Heart left ventricle (tissue), 16 donors: Measurements from ENCODE around the gene ADORA2B. TPM values are rescaled to one million over a fixed set of nuclear protein-coding genes. Genes with fewer than 3 reads are reported as not detected.

Experiments used
- ATAC-seq, 4 donors: fragments of 200-7000 bp; cut with Tn5 transposase; one replicate each; pipeline ENCODE4 v1.9.1; 2020 to 2022; ENCODE audit warnings: moderate library complexity in 4 of 4, mild to moderate bottlenecking in 3 of 4, moderate number of reproducible peaks in 1 of 4
- DNase-seq, 5 donors: peaks; one replicate each; pipeline ENCODE4 v3.0.0-alpha.2; 2020
- H3K27ac ChIP-seq, 12 donors: fragments of 200-600 bp; sonication (generic) in 4 of 12; one replicate each; pipeline versions ENCODE4 v1.5.0 to v1.8.0; 2016 to 2022; ENCODE audit warnings: mild to moderate bottlenecking in 2 of 12
- H3K27me3 ChIP-seq, 9 donors: fragments of 200-600 bp; sonication (generic) in 2 of 9; one replicate each; pipeline versions ENCODE4 v1.5.1 to v1.8.0; 2016 to 2022; ENCODE audit warnings: mild to moderate bottlenecking in 3 of 9
- H3K36me3 ChIP-seq, 9 donors: fragments of 200-600 bp; sonication (generic) in 2 of 9; one replicate each; pipeline versions ENCODE4 v1.5.0 to v1.8.0; 2018 to 2022; ENCODE audit warnings: mild to moderate bottlenecking in 2 of 9
- H3K4me1 ChIP-seq, 12 donors: fragments of 200-600 bp; sonication (generic) in 4 of 12; one replicate each; pipeline versions ENCODE4 v1.5.0 to v1.8.0; 2016 to 2022; ENCODE audit warnings: mild to moderate bottlenecking in 3 of 12
- H3K4me3 ChIP-seq, 12 donors: fragments of 200-600 bp; sonication (generic) in 4 of 12; one replicate each; pipeline versions ENCODE4 v1.5.0 to v1.8.0; 2017 to 2022; ENCODE audit warnings: mild to moderate bottlenecking in 9 of 12, moderate library complexity in 4 of 12
- H3K9me3 ChIP-seq, 12 donors: fragments of 200-600 bp; sonication (generic) in 4 of 12; one replicate each; pipeline versions ENCODE4 v1.5.0 to v1.8.0; 2016 to 2022; ENCODE audit warnings: mild to moderate bottlenecking in 1 of 12
- POLR2A ChIP-seq, 2 donors: fragments of 450-650 bp; IDR thresholded peaks; one replicate each; pipeline ENCODE4 v1.6.1; 2017; ENCODE audit warnings: antibody characterized with exemption in 2 of 2, mild to moderate bottlenecking in 2 of 2, moderate library complexity in 2 of 2
- WGBS, 4 donors: extraction: QIAGEN DNeasy Blood & Tissue Kit in 2 of 4; methylation state at CpG; one replicate each; pipeline versions ENCODE4 v1.1.5 to v1.1.7; 2013 to 2018; 5-methylcytosine and 5-hydroxymethylcytosine counted together
- intact Hi-C, 10 donors: fragments of 100-400 bp; cut with DNase I; formaldehyde crosslinking; loops; one replicate each; pipeline versions ENCODE4 v1.11.1 to v1.14.2; 2022
- polyA plus RNA-seq, 2 donors: library from polyadenylated mRNA; stranded (reverse); fragments of 200-250 nt; gene quantifications; one replicate each; pipeline ENCODE4 v1.2.3, GENCODE V29; 2013
- total RNA-seq, 9 donors: library from RNA; depleted of rRNA in 2 of 9; stranded (reverse); fragments of >200 nt in 2 of 9; fragmentation: NEBNext Ultra II Directional in 3 of 9; extraction: Animal tissue kit (Norgen Biotek cat#: 25700) in 3 of 9; gene quantifications; one replicate each; pipeline versions ENCODE4 v1.1.0 to v1.2.4, GENCODE V29; 2016 to 2023
- TF ChIP-seq, protein P1 (sequence below), 12 donors: fragments of 200-600 bp; sonication (generic) in 4 of 12; IDR thresholded peaks; one replicate each; pipeline versions ENCODE4 v1.5.0 to v1.8.0; 2018 to 2022; ENCODE audit warnings: antibody characterized with exemption in 12 of 12, mild to moderate bottlenecking in 5 of 12
- donor health status: ischemic (EF 13 %, LVEDD 7.1; RV severe dilation, severe dysfunction).
- donor health status: healthy with polysubstance abuse.
- donor health status: DM: no; HTN: yes; CAD: no.
- donor health status: DM: no; HTN: no; CAD: no.
- donor health status: ischemic (EF 25% LVEDD 6.9; RV normal size, moderate dysfunction).
- donor health status: ischemic (EF 25% LVEDD 5.7; RV mildly dilated, moderate dysfunction).
- donor health status: healthy.
- donor health status: DM: yes; HTN: yes; CAD: no.
- donor health status: ischemic (EF 35%, LVEDD 5.7; RV mildly dilated, moderate dysfunction).
- donor health status: nonischemic (EF 11% LVEDD 7.7; RV severe dilation, severe dysfunction).
- donor health status: DM: yes; HTN: yes; CAD: no.
- donor health status: PGD.
- donor health status: ischemic (EF 29% LVEDD 5.4; RV normal size, mild dysfunction).
- donor health status: nonischemic (EF 23%, LVEDD 6.1; RV moderate dilation, normal function).

Gene ADORA2B
- total and polyA plus RNA-seq, 11 donors = 0.61 to 3.1 (median 0.87) TPM

GRCh38 chr17:15918261-15918660, 26.7 kb upstream of the ADORA2B start:
- no peak overlapping the region for H3K4me3 ChIP-seq
- ATAC-seq = no peak
- peaks cover 0 to 12% (median 9%) of the 10 kb centered on the region in 9 donors for H3K27me3 ChIP-seq
- peaks cover 0 to 6% (median 0%) of the 10 kb centered on the region in 12 donors for H3K9me3 ChIP-seq
- TF ChIP-seq POLR2A (IDR thresholded peaks at IDR 0.05) = no peak
- TF ChIP-seq, protein P1, sequence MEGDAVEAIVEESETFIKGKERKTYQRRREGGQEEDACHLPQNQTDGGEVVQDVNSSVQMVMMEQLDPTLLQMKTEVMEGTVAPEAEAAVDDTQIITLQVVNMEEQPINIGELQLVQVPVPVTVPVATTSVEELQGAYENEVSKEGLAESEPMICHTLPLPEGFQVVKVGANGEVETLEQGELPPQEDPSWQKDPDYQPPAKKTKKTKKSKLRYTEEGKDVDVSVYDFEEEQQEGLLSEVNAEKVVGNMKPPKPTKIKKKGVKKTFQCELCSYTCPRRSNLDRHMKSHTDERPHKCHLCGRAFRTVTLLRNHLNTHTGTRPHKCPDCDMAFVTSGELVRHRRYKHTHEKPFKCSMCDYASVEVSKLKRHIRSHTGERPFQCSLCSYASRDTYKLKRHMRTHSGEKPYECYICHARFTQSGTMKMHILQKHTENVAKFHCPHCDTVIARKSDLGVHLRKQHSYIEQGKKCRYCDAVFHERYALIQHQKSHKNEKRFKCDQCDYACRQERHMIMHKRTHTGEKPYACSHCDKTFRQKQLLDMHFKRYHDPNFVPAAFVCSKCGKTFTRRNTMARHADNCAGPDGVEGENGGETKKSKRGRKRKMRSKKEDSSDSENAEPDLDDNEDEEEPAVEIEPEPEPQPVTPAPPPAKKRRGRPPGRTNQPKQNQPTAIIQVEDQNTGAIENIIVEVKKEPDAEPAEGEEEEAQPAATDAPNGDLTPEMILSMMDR (IDR thresholded peaks at IDR 0.05) = no peak
- H3K27ac ChIP-seq = no peak overlapping the region
- H3K4me1 ChIP-seq = peaks cover 0 to 23% (median 12%) of the 10 kb centered on the region in 12 donors
- intact Hi-C loops = no loop called here
- no peaks in the 10 kb centered on the region for H3K36me3 ChIP-seq
- DNase-seq = no peak
- WGBS, 4 donors = 90 to 94% (median 93%) methylated on average over 11 of the region's 11 CpGs

GRCh38 chr17:15918661-15919259, 26.2 kb upstream of the ADORA2B start:
- WGBS, 4 donors = 71 to 81% (median 76%) methylated on average over 9 of the region's 9 CpGs
- H3K9me3 ChIP-seq = peaks cover 0 to 6% (median 0%) of the 10 kb centered on the region in 12 donors
- peak overlapping the region in 1 of 12 donors; percentile 47 for H3K27ac ChIP-seq
- ATAC-seq (peak; percentile 65 to 90 (median 83)), DNase-seq (peak in 4 of 5 donors; percentile 26 to 74 (median 56))
- intact Hi-C loops = no loop called here
- H3K27me3 ChIP-seq = peaks cover 0 to 12% (median 9%) of the 10 kb centered on the region in 9 donors
- no peak for TF ChIP-seq POLR2A (IDR thresholded peaks at IDR 0.05)
- TF ChIP-seq, protein P1 (IDR thresholded peaks at IDR 0.05) = no peak
- no peaks in the 10 kb centered on the region for H3K36me3 ChIP-seq
- H3K4me1 ChIP-seq = peaks cover 0 to 18% (median 9%) of the 10 kb centered on the region in 12 donors
- no peak overlapping the region for H3K4me3 ChIP-seq

- intact Hi-C loops = no loop called here
- Histone ChIP-seq H3K27me3 (peaks cover 0 to 12% (median 9%) of the 10 kb centered on the region in 9 donors), H3K27ac (peak overlapping the region in 1 of 12 donors; percentile 47), H3K9me3 (peaks cover 0 to 6% (median 0%) of the 10 kb centered on the region in 12 donors), H3K4me3 (no peak overlapping the region), H3K36me3 (no peaks in the 10 kb centered on the region), H3K4me1 (peaks cover 0 to 12% (median 6%) of the 10 kb centered on the region in 12 donors)
- DNase-seq = no peak
- TF ChIP-seq, protein P1 (IDR thresholded peaks at IDR 0.05) = no peak
- TF ChIP-seq POLR2A (IDR thresholded peaks at IDR 0.05) = no peak
- no peak for ATAC-seq
Observed at GRCh38 chr17:15919466-15919865, 25.5 kb upstream of the ADORA2B start.

- WGBS, 4 donors = 72 to 87% (median 77%) methylated on average over 9 of the region's 9 CpGs
- Histone ChIP-seq H3K9me3 (peaks cover 0 to 6% (median 0%) of the 10 kb centered on the region in 12 donors), H3K4me3 (no peak overlapping the region), H3K27me3 (peaks cover 0 to 12% (median 9%) of the 10 kb centered on the region in 9 donors), H3K36me3 (no peaks in the 10 kb centered on the region), H3K27ac (peak overlapping the region in 1 of 12 donors; percentile 40), H3K4me1 (peaks cover 0 to 13% (median 6%) of the 10 kb centered on the region in 12 donors)
- ATAC-seq = peak in 2 of 4 donors; percentile 63 to 82
- DNase-seq = peak in 2 of 5 donors; percentile 47 to 59
- intact Hi-C loops = no loop called here
- TF ChIP-seq, protein P1 (IDR thresholded peaks at IDR 0.05) = no peak
- TF ChIP-seq POLR2A (IDR thresholded peaks at IDR 0.05) = no peak
Observed at GRCh38 chr17:15920758-15921239, 24.1 kb upstream of the ADORA2B start.
